Aorta (tissue), 5 donors: ENCODE measurements around the gene WIF1. TPM values are rescaled to one million over a fixed set of nuclear protein-coding genes. Genes with fewer than 3 reads are reported as not detected.

Source experiments
- ATAC-seq: fragments of 200-7000 bp; cut with Tn5 transposase; one replicate; pipeline ENCODE4 v1.9.1; 2022; ENCODE audit warnings: moderate library complexity; ENCODE audit not compliant: low FRiP score
- DNase-seq, 2 donors: peaks; one replicate each; pipeline ENCODE4 v3.0.0-alpha.2; 2020
- H3K27ac ChIP-seq, 2 donors: one replicate each; pipeline ENCODE4 v1.5.1; 2013; ENCODE audit warnings: low read length in 2 of 2, mild to moderate bottlenecking in 2 of 2, moderate library complexity in 2 of 2, control low read depth in 1 of 2, inconsistent platforms in 1 of 2, low read depth in 1 of 2
- H3K27me3 ChIP-seq, 2 donors: one replicate each; pipeline ENCODE4 v1.6.1; 2013; ENCODE audit warnings: control low read depth in 1 of 2, low read length in 1 of 2, mild to moderate bottlenecking in 1 of 2, moderate library complexity in 1 of 2; ENCODE audit not compliant: insufficient read depth in 2 of 2, control insufficient read depth in 1 of 2
- H3K36me3 ChIP-seq, 2 donors: one replicate each; pipeline ENCODE4 v1.6.1; 2013; ENCODE audit warnings: control low read depth in 1 of 2, low read length in 1 of 2, mild to moderate bottlenecking in 1 of 2; ENCODE audit not compliant: insufficient read depth in 2 of 2, control insufficient read depth in 1 of 2
- H3K4me1 ChIP-seq, 2 donors: one replicate each; pipeline ENCODE4 v1.6.1; 2013; ENCODE audit warnings: low read length in 2 of 2, control low read depth in 1 of 2, mild to moderate bottlenecking in 1 of 2, moderate library complexity in 1 of 2; ENCODE audit not compliant: insufficient read depth in 2 of 2, control insufficient read depth in 1 of 2
- H3K4me3 ChIP-seq, 2 donors: one replicate each; pipeline ENCODE4 v1.5.1; 2013; ENCODE audit warnings: low read length in 2 of 2, control low read depth in 1 of 2, mild to moderate bottlenecking in 1 of 2
- H3K9me3 ChIP-seq: one replicate; pipeline ENCODE4 v1.6.1; 2013; ENCODE audit warnings: mild to moderate bottlenecking, low read length; ENCODE audit not compliant: control insufficient read depth
- WGBS, 2 donors: extraction: QIAGEN DNeasy Blood & Tissue Kit; methylation state at CpG; one replicate each; pipeline ENCODE4 v1.1.7; 2013; 5-methylcytosine and 5-hydroxymethylcytosine counted together
- intact Hi-C, 2 donors: fragments of 100-400 bp; cut with DNase I; formaldehyde crosslinking; loops; one replicate each; pipeline versions ENCODE4 v1.14.2 to v1.15.0; 2022
- polyA plus RNA-seq, 2 donors: library from polyadenylated mRNA; stranded (reverse); fragments of 200-250 nt; gene quantifications; one replicate each; pipeline ENCODE4 v1.2.3, GENCODE V29; 2013
- total RNA-seq, 2 donors: library from RNA; stranded (reverse); fragmentation: NEBNext Ultra II Directional; extraction: Animal tissue kit (Norgen Biotek cat#: 25700); gene quantifications; one replicate each; pipeline ENCODE4 v1.2.1, GENCODE V29; 2021
- donor health status: healthy with polysubstance abuse.
- donor health status: Bipolar disorder and iron deficiency.
- donor health status: DM: no; HTN: no; CAD: no.
- donor health status: DM: no; HTN: no; CAD: no.
- donor health status: DM: yes; HTN: yes; CAD: no.

Gene WIF1
- total and polyA plus RNA-seq, 4 donors: 0.48 TPM; not detected in 3

DNA sequence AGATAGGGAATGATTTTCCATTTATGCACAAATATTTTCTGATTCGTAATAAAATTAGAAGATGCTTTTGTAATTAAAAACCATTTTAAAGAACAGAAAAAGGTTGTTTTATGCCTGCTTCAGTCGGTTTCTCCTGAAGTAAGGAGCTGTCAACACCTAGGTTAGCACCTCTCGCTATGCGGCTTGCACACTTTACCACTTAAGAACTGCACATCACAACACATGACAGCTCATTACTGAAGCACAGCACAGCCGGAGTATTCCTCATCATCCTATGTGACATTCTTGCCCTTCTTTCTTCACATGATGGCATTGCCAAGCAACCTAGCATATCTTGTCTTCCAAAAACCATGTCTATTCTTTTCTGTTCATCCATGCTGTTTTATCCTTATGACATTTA, 5.4 kb upstream of the WIF1 start:
- H3K27me3 ChIP-seq: peaks cover 0 to 3% of the 10 kb centered on the region in 2 donors
- no peaks in the 10 kb centered on the region for H3K4me1 ChIP-seq
- H3K36me3 ChIP-seq: no peaks in the 10 kb centered on the region
- ATAC-seq: no peak
- H3K27ac ChIP-seq: no peak overlapping the region
- intact Hi-C loops: loop anchor here in 1 of 2 donors (10.0 kb wide), 1 partner anchor 232 kb away; no protein-coding TSS in a partner anchor
- no peak for DNase-seq
- peaks cover 3% of the 10 kb centered on the region for H3K9me3 ChIP-seq
- H3K4me3 ChIP-seq: no peak overlapping the region
- WGBS, 2 donors: 68 to 70% methylated on average over 5 of the region's 5 CpGs

DNA sequence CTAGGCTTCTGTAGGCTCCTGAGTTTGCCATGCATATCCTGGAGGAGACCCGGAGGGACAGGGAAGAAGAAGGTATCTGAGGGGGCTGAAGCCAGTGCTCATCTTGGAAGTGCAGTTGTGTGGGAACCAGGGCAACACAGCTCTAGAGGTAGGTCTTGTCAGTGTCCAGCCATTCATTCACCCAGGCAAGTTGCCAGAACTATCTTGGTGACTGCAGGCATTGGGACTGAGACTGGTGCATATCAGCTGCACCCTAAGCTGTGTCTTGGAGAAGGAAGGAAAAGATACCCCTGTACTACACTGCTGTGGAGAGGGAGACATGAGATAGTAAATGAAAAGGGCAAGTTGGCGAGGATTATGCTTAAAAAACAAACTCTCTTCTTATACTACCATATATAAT, 4.9 kb upstream of the WIF1 start:
- Histone ChIP-seq H3K4me1 (no peaks in the 10 kb centered on the region), H3K4me3 (no peak overlapping the region), H3K27ac (no peak overlapping the region), H3K27me3 (peaks cover 0 to 3% of the 10 kb centered on the region in 2 donors), H3K9me3 (peaks cover 3% of the 10 kb centered on the region), H3K36me3 (no peaks in the 10 kb centered on the region)
- intact Hi-C loops: loop anchor here in 1 of 2 donors (10.0 kb wide), 1 partner anchor 231 kb away; no protein-coding TSS in a partner anchor
- 61 to 64% methylated on average over 2 of the region's 2 CpGs for WGBS, 2 donors
- ATAC-seq: no peak
- DNase-seq: no peak

DNA sequence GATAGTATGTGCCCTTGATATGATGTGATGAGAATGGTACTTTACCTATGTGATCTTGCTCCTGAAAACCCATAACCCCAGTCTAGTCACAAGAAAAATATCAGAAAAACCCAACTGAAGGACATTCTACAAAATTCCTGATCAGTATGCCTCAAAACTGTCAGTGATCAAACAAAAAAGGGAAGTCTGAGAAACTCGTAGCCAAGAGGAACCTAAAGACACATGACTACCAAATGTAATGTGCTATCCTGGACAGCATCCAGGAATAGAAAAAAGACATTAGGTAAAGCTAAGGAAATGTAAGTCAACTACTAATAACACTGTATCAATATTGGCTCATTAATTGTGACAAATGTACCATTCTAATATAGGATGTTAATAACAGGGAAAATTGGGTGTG, 4.1 kb upstream of the WIF1 start:
- Histone ChIP-seq H3K9me3 (peaks cover 3% of the 10 kb centered on the region), H3K27ac (no peak overlapping the region), H3K4me1 (no peaks in the 10 kb centered on the region), H3K4me3 (no peak overlapping the region), H3K36me3 (no peaks in the 10 kb centered on the region), H3K27me3 (peaks cover 0 to 3% of the 10 kb centered on the region in 2 donors)
- no peak for DNase-seq
- intact Hi-C loops: loop anchor here in 1 of 2 donors (10.0 kb wide), 1 partner anchor 230 kb away; no protein-coding TSS in a partner anchor
- WGBS, 2 donors: 41 to 42% methylated on average over 1 of the region's 1 CpG
- no peak for ATAC-seq

DNA sequence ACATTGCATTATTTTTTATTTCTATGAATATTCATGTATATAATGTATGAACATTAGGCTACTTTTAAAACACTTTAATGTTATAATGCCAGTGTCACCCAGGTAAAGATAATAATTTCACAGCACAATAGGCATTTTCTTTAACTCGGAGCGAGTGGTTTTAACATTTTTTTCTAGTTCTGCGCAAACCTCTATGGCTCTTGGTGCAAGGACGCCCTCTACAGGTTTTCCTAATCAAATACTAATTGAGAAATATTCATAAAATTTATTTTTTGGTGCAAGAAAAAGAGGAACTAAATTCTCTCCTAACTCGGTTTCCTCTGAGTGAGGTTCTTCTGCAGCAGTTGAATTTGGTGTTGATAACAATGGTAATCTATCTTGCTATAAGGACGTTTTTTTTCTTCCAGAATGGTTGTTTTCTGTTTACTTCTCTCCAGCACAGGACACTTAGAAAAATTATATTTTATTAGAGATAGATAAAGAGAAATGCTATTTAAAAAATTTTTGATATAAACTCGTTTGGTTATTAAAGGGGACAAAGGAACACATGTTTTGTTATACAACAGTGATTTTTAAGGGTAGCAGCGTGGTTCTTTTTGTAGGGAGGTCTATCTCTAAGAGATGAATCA, 2.4 kb upstream of the WIF1 start:
- H3K36me3 ChIP-seq: no peaks in the 10 kb centered on the region
- DNase-seq (no peak), ATAC-seq (no peak)
- no peak overlapping the region for H3K4me3 ChIP-seq
- intact Hi-C loops: loop anchor here (5.0 to 10.0 kb wide), 2 partner anchors 229 to 231 kb away; no protein-coding TSS in a partner anchor
- H3K9me3 ChIP-seq: peaks cover 3% of the 10 kb centered on the region
- no peak overlapping the region for H3K27ac ChIP-seq
- 10 to 12% methylated on average over 8 of the region's 8 CpGs for WGBS, 2 donors
- H3K4me1 ChIP-seq: no peaks in the 10 kb centered on the region
- peaks cover 0 to 3% of the 10 kb centered on the region in 2 donors for H3K27me3 ChIP-seq

DNA sequence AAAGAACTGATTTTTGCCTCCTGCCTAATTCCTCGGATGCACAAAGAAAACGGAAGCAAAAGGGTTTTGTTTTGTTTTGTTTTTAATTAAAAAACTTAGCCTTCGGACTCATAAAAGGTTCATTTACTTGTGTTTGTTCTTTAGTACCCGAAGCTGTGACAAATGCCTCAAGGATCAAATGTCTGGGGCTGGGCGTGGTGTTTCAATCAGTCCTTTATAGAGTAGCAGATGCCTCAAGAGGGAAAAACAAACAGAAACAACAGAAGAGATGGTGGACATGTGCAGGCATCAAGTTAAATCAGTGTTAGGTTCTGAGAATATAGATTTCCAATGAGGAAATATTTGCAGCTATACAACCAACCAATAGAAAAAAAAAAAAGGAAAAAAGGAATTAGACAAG, 1.6 kb upstream of the WIF1 start:
- H3K4me3 ChIP-seq: no peak overlapping the region
- peaks cover 3% of the 10 kb centered on the region for H3K9me3 ChIP-seq
- no peaks in the 10 kb centered on the region for H3K4me1 ChIP-seq
- 49 to 53% methylated on average over 5 of the region's 5 CpGs for WGBS, 2 donors
- peaks cover 0 to 3% of the 10 kb centered on the region in 2 donors for H3K27me3 ChIP-seq
- DNase-seq (no peak), ATAC-seq (no peak)
- H3K27ac ChIP-seq: no peak overlapping the region
- H3K36me3 ChIP-seq: no peaks in the 10 kb centered on the region
- intact Hi-C loops: loop anchor here (5.0 to 10.0 kb wide), 2 partner anchors 228 to 230 kb away; no protein-coding TSS in a partner anchor

DNA sequence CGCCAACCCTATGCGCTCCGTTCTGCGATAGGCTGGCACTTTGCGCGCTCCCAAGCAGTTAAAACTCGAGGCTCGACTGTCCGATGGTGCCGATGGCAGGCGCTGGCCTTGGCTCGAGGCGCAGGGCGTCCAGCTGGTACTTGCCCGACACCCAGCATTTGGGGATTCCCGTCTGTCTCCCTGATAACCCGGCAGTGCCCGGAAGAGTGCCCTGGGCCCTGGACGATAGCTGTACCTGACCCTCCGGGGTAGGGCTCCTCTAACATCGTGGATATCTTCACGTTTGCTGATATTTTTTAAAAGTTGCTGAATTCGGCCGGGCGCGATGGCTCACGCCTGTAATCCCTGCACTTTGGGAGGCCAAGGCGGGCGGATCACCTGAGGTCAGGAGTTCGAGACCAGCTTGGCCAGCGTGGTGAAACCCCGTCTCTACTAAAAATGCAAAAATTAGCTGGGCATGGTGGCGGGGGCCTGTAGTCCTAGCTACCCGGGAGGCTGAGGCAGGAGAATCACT, 908 bp upstream of the WIF1 start:
- ATAC-seq (no peak), DNase-seq (peak in 1 of 2 donors; percentile 74)
- Histone ChIP-seq H3K27ac (no peak overlapping the region), H3K36me3 (no peaks in the 10 kb centered on the region), H3K4me1 (no peaks in the 10 kb centered on the region), H3K9me3 (peaks cover 3% of the 10 kb centered on the region), H3K27me3 (peaks cover 0 to 3% of the 10 kb centered on the region in 2 donors), H3K4me3 (no peak overlapping the region)
- 74 to 84% methylated on average over 31 to 34 of the region's 34 CpGs for WGBS, 2 donors
- intact Hi-C loops: loop anchor here (5.0 to 10.0 kb wide), 2 partner anchors 227 to 230 kb away; no protein-coding TSS in a partner anchor

DNA sequence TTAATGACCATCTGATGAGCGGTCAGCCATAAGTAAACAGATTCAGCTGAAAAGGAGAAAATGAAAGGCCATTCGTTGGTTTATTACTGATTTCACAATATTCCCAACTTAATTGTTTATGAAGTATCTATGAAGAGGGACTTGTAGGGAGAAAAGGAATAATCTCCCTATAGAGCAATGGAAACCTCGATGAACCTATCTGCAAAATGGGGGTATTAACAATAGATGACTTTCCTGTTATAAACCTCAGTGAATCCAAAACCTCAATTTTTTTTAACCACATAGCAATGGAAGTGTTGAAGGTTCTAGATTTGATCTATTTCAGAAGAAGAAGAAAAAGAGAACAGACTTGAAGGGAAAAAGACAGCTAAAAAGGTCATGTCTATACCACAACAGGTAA, 2.0 kb downstream of the WIF1 start:
- no peaks in the 10 kb centered on the region for H3K9me3 ChIP-seq
- no peak for ATAC-seq
- no peaks in the 10 kb centered on the region for H3K27me3 ChIP-seq
- no peak overlapping the region for H3K4me3 ChIP-seq
- H3K36me3 ChIP-seq: no peaks in the 10 kb centered on the region
- no peaks in the 10 kb centered on the region for H3K4me1 ChIP-seq
- DNase-seq: no peak
- WGBS, 2 donors: 93 to 96% methylated on average over 3 of the region's 3 CpGs
- no peak overlapping the region for H3K27ac ChIP-seq
- intact Hi-C loops: no loop called here

DNA sequence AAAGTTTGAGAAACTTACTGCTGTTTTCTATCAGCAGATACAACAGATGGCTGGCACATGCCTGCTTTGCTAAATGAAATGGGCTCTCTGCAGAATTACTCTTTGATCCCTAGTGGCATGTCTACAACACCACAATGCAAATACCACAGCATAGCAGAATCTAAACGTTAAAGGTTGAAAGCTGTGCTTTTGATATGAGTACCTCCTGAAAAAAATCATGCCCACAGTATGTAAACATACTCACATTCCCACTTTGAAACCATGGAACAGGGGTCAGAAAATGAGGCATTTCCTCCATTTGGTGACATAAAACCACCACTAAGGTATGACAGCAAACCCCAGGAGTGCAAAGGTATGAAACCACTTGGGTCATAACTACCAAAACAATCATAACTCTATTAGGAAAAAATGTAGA, 7.5 kb downstream of the WIF1 start:
- 0 to 8% methylated on average over 1 of the region's 1 CpG for WGBS, 2 donors
- H3K27ac ChIP-seq: no peak overlapping the region
- H3K36me3 ChIP-seq: no peaks in the 10 kb centered on the region
- DNase-seq (no peak), ATAC-seq (no peak)
- H3K27me3 ChIP-seq: no peaks in the 10 kb centered on the region
- H3K4me3 ChIP-seq: no peak overlapping the region
- no peaks in the 10 kb centered on the region for H3K9me3 ChIP-seq
- intact Hi-C loops: no loop called here
- no peaks in the 10 kb centered on the region for H3K4me1 ChIP-seq

DNA sequence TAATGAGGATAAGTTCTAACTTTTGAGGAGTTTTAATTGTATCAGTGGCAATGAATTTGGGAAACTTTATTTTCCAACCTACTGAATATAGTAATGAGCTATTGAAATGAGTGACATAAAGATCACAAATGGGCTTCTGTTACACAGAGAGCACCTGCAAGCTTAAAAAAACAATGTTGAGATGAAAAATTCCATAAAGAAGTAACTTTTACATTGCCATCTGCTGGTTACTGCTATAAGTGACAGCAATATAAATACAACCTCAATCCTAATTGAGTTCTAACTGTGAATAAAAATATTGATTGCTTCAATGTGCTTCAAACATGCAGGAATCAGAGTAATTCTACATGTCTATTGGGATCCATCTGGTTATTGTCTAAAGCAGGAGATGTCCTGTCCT, 14.2 kb downstream of the WIF1 start:
- no peak overlapping the region for H3K4me3 ChIP-seq
- H3K4me1 ChIP-seq: no peaks in the 10 kb centered on the region
- intact Hi-C loops: no loop called here
- no peak for ATAC-seq
- no peaks in the 10 kb centered on the region for H3K9me3 ChIP-seq
- H3K36me3 ChIP-seq: no peaks in the 10 kb centered on the region
- H3K27me3 ChIP-seq: no peaks in the 10 kb centered on the region
- no peak overlapping the region for H3K27ac ChIP-seq
- no peak for DNase-seq
